ENCODE data around the gene PRKCA. TPM values are rescaled to one million over a fixed set of nuclear protein-coding genes. Genes with fewer than 3 reads are reported as not detected.

The PRKCA gene
- total RNA-seq, 2 donors from 2014 or later, result 8.3 to 26.5 TPM

- Histone ChIP-seq H3K4me3 (no peak overlapping the region), H3K27ac (no peak overlapping the region), H3K36me3 (no peaks in the 10 kb centered on the region), H3K27me3 (replicated peaks; ENCODE audit: insufficient read depth) (no peaks in the 10 kb centered on the region), H3K4me1 (replicated peaks) (peaks cover 4% of the 10 kb centered on the region), H3K9me3 (no peaks in the 10 kb centered on the region)
- DNase-seq (ENCODE audit: low spot score), result no peak
- 63% methylated on average over 2 of the region's 2 CpGs for WGBS
- intact Hi-C loops (cut with DNase I), result loop anchor here (5.0 kb wide), 1 partner anchor 216 kb away; the partner anchor contains the start of gene PRKCA
- TF ChIP-seq CTCF (IDR thresholded peaks at IDR 0.05) (no peak), POLR2A (IDR thresholded peaks at IDR 0.05) (no peak), POLR2AphosphoS5 (IDR thresholded peaks at IDR 0.05) (no peak)
Observed at GRCh38 chr17:66518677-66519076, 216.3 kb downstream of the PRKCA start.

- Histone ChIP-seq H3K27ac (no peak overlapping the region), H3K4me1 (replicated peaks) (peaks cover 4% of the 10 kb centered on the region), H3K9me3 (no peaks in the 10 kb centered on the region), H3K4me3 (no peak overlapping the region), H3K36me3 (no peaks in the 10 kb centered on the region), H3K27me3 (replicated peaks; ENCODE audit: insufficient read depth) (no peaks in the 10 kb centered on the region)
- intact Hi-C loops (cut with DNase I), result loop anchor here (5.0 kb wide), 1 partner anchor 217 kb away; the partner anchor contains the start of gene PRKCA
- DNase-seq (ENCODE audit: low spot score), result no peak
- TF ChIP-seq POLR2AphosphoS5 (IDR thresholded peaks at IDR 0.05) (peak; percentile 36), POLR2A (IDR thresholded peaks at IDR 0.05) (no peak)
- WGBS, result 46% methylated on average over 3 of the region's 3 CpGs
Observed at GRCh38 chr17:66519154-66519553, 216.7 kb downstream of the PRKCA start.

DNA sequence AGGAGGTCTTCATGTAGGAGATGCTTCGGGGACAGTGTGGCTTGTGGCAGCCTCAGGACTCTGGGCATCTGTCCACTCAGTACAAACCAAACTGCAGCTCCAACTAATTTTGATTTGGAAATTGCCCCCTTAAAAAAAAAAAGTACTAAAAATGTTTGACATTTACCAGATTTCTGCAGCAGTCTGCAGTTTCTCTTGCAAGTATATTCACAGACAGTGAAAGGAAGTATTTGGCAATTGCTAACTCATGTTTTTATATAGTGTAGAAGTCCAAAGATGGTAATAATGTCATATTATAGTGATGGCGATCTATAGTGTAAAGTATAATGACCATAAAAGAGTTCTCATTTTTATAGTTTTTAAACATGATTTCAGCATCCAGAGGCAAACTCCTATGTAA is 218.6 kb downstream of the PRKCA start:
- Histone ChIP-seq H3K9me3 (no peaks in the 10 kb centered on the region), H3K27me3 (replicated peaks; ENCODE audit: insufficient read depth) (no peaks in the 10 kb centered on the region), H3K4me3 (no peak overlapping the region), H3K36me3 (no peaks in the 10 kb centered on the region), H3K4me1 (replicated peaks) (peaks cover 4% of the 10 kb centered on the region), H3K27ac (no peak overlapping the region)
- TF ChIP-seq POLR2A (IDR thresholded peaks at IDR 0.05) (no peak), CTCF (IDR thresholded peaks at IDR 0.05) (no peak), POLR2AphosphoS5 (IDR thresholded peaks at IDR 0.05) (no peak)
- whole genome bisulfite sequencing, result 48% methylated on average over 2 of the region's 2 CpGs
- intact Hi-C loops (cut with DNase I), result loop anchor here (10.0 kb wide), 1 partner anchor 104 kb away; no protein-coding TSS in a partner anchor
- DNase-seq (ENCODE audit: low spot score), result no peak

DNA sequence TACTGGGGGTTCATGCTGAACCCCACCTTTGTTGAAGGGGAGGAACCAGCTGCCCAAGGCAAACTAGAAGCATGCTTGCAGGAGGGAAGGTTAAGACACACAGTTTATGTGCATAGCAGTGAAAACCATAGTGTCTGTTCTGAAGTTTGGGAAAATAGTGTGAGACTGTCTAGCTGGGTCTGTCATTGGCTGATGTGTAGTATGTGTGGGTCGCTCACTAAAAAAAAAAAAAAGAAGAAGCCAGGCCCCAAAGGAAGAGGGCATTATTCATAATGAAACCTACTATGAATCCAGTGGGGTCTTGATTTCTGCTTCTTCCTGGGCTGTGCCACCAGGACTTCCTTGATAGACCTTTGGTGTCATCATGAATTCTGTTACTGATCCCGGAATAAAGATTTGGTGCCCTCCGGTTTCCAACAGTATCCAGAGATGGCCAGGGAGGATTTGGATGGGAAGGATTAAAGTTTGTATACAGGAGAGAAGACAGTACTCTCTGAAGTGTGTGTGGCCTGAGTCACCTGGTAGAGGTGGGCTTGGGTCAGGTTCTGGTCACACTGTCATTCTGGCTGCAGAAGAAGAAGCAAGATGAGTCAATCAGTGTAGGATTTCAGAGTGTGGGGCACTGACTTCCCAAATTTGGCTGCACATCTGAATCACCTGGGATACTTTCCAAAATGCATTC is 220.3 kb downstream of the PRKCA start:
- no peaks in the 10 kb centered on the region for H3K27me3 ChIP-seq (replicated peaks; ENCODE audit: insufficient read depth)
- DNase-seq (ENCODE audit: low spot score), result no peak
- intact Hi-C loops (cut with DNase I), result loop anchor here (10.0 kb wide), 1 partner anchor 102 kb away; no protein-coding TSS in a partner anchor
- TF ChIP-seq CTCF (IDR thresholded peaks at IDR 0.05) (no peak), POLR2AphosphoS5 (IDR thresholded peaks at IDR 0.05) (no peak), POLR2A (IDR thresholded peaks at IDR 0.05) (no peak)
- H3K4me3 ChIP-seq, result no peak overlapping the region
- H3K27ac ChIP-seq, result peak overlapping the region in 1 of 2 donors; percentile 28
- H3K9me3 ChIP-seq, result no peaks in the 10 kb centered on the region
- H3K4me1 ChIP-seq (replicated peaks), result peaks cover 4% of the 10 kb centered on the region
- 95% methylated on average over 3 of the region's 3 CpGs for WGBS
- H3K36me3 ChIP-seq, result no peaks in the 10 kb centered on the region

DNA sequence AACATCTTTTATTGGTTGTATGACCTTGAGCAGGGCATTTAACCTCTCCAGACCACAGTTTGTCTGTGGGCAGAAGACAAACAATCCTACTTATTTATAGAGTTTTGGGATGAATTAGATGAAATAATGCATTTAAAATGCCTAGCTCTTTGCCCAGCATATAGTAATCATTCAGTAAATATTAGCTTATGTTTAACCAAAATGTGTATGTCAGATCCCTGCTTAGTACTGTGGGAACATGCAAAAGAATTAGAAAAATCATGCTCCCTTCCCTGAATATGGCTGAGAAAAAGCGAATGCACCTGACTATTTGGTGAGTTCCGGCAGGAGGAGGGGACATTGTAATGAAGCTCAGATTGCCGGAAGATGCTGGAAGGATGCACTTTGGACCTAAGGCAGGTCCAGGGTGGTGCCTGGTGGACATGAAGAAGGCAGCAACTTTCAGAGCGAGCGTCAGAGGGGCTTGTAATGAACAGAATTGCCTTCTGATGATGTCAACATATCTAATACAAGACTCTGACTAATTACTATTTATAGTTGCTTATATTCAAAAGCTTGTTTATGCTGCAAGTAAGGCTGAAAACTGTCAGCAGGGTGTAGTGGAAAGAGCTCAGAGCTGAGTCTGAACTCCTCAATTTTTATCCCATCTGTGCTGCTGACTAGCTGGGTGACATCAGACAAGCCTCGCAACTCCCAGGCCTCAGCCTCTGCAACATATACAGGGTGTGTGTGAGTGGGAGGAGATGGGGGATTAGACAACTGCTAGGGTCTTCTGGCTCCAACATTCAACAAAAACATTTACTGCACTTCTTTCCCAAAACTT is 221.2 kb downstream of the PRKCA start:
- no peaks in the 10 kb centered on the region for H3K9me3 ChIP-seq
- no peak overlapping the region for H3K4me3 ChIP-seq
- WGBS, result 61% methylated on average over 6 of the region's 6 CpGs
- no peaks in the 10 kb centered on the region for H3K27me3 ChIP-seq (replicated peaks; ENCODE audit: insufficient read depth)
- TF ChIP-seq POLR2AphosphoS5 (IDR thresholded peaks at IDR 0.05) (no peak), CTCF (IDR thresholded peaks at IDR 0.05) (no peak), POLR2A (IDR thresholded peaks at IDR 0.05) (no peak)
- DNase-seq (ENCODE audit: low spot score), result no peak
- intact Hi-C loops (cut with DNase I), result loop anchor here (10.0 kb wide), 1 partner anchor 101 kb away; no protein-coding TSS in a partner anchor
- no peaks in the 10 kb centered on the region for H3K36me3 ChIP-seq
- peaks cover 4% of the 10 kb centered on the region for H3K4me1 ChIP-seq (replicated peaks)
- H3K27ac ChIP-seq, result peak overlapping the region in 1 of 2 donors; percentile 28

Measured in prostate gland (tissue), 2 donors.